Measurements from ENCODE around the gene NARS2.

Gene NARS2

GRCh38 chr11:78444726-78445125, 129.9 kb downstream of the NARS2 start:
- H3K27me3 ChIP-seq: no peaks in the 10 kb centered on the region
- DNase-seq: no peak
- peaks cover 3% of the 10 kb centered on the region; the same call in 1 of the 2 replicates for H3K4me1 ChIP-seq
- no peak for TF ChIP-seq CTCF (IDR thresholded peaks at IDR 0.05; ENCODE audit: low read depth, low read length)
- H3K4me3 ChIP-seq (ENCODE audit: low read depth, low read length): no peak overlapping the region
- no peaks in the 10 kb centered on the region for H3K9me3 ChIP-seq
- H3K36me3 ChIP-seq: peaks cover 6% of the 10 kb centered on the region

- H3K36me3 ChIP-seq: peaks cover 12% of the 10 kb centered on the region
- H3K9me3 ChIP-seq: no peaks in the 10 kb centered on the region
- peaks cover 3% of the 10 kb centered on the region; the same call in 1 of the 2 replicates for H3K4me1 ChIP-seq
- DNase-seq: no peak
- H3K27me3 ChIP-seq: no peaks in the 10 kb centered on the region
- no peak for TF ChIP-seq CTCF (IDR thresholded peaks at IDR 0.05; ENCODE audit: low read depth, low read length)
- H3K4me3 ChIP-seq (ENCODE audit: low read depth, low read length): no peak overlapping the region
Measured at GRCh38 chr11:78441956-78442355, 132.7 kb downstream of the NARS2 start.

- no peak for DNase-seq
- TF ChIP-seq CTCF (IDR thresholded peaks at IDR 0.05; ENCODE audit: low read depth, low read length): no peak
- H3K9me3 ChIP-seq: no peaks in the 10 kb centered on the region
- H3K36me3 ChIP-seq: peaks cover 8% of the 10 kb centered on the region
- no peak overlapping the region for H3K4me3 ChIP-seq (ENCODE audit: low read depth, low read length)
- no peaks in the 10 kb centered on the region for H3K27me3 ChIP-seq
- H3K4me1 ChIP-seq: peaks cover 28% of the 10 kb centered on the region
Measured at GRCh38 chr11:78438298-78438975, 136.2 kb downstream of the NARS2 start.

- DNase-seq: peak; percentile 29
- Histone ChIP-seq H3K9me3 (no peaks in the 10 kb centered on the region), H3K4me3 (ENCODE audit: low read depth, low read length) (no peak overlapping the region), H3K4me1 (peaks cover 52% of the 10 kb centered on the region), H3K36me3 (no peaks in the 10 kb centered on the region; the same call in 1 of the 2 replicates), H3K27me3 (no peaks in the 10 kb centered on the region)
- no peak for TF ChIP-seq CTCF (IDR thresholded peaks at IDR 0.05; ENCODE audit: low read depth, low read length)
Measured at GRCh38 chr11:78432956-78433355, 141.7 kb downstream of the NARS2 start.

GRCh38 chr11:78432058-78432515, 142.6 kb downstream of the NARS2 start:
- Histone ChIP-seq H3K36me3 (no peaks in the 10 kb centered on the region; the same call in 1 of the 2 replicates), H3K4me1 (peaks cover 59% of the 10 kb centered on the region), H3K9me3 (no peaks in the 10 kb centered on the region), H3K27me3 (no peaks in the 10 kb centered on the region), H3K4me3 (ENCODE audit: low read depth, low read length) (no peak overlapping the region)
- TF ChIP-seq CTCF (IDR thresholded peaks at IDR 0.05; ENCODE audit: low read depth, low read length): peak; percentile 66
- peak; percentile 53 for DNase-seq

- no peaks in the 10 kb centered on the region for H3K9me3 ChIP-seq
- no peaks in the 10 kb centered on the region; the same call in 1 of the 2 replicates for H3K36me3 ChIP-seq
- no peak overlapping the region for H3K4me3 ChIP-seq (ENCODE audit: low read depth, low read length)
- DNase-seq: no peak
- H3K27me3 ChIP-seq: no peaks in the 10 kb centered on the region
- peaks cover 62% of the 10 kb centered on the region for H3K4me1 ChIP-seq
- TF ChIP-seq CTCF (IDR thresholded peaks at IDR 0.05; ENCODE audit: low read depth, low read length): no peak
Measured at GRCh38 chr11:78429660-78430059, 145.0 kb downstream of the NARS2 start.

Data from BE2C (cell line).